Measurements from ENCODE around the gene COL4A5. TPM values are rescaled to one million over a fixed set of nuclear protein-coding genes. Genes with fewer than 3 reads are reported as not detected.

Gene COL4A5
- total RNA-seq, 1 experiment from 2014 or later: 51.3 TPM

GRCh38 chrX:108740299-108740774 is 300.7 kb downstream of the COL4A5 start:
- no peaks in the 10 kb centered on the region for H3K79me1 ChIP-seq (ENCODE audit: insufficient read depth, low read depth, low read length, poor library complexity, severe bottlenecking)
- no peak overlapping the region for H4K5ac ChIP-seq (ENCODE audit: insufficient read length, low read depth, low read length)
- Mint-ChIP-seq H3K4me1 (peaks cover 7% of the 10 kb centered on the region in 2 experiments), H3K27me3 (ENCODE audit: low read depth) (peaks cover 8% of the 10 kb centered on the region), H3K27ac (no peak overlapping the region), H3K36me3 (ENCODE audit: insufficient read depth in 1 of 3, low read depth in 3 of 3) (no peaks in the 10 kb centered on the region), H3K9me3 (peaks cover under 1 to 3% of the 10 kb centered on the region in 2 experiments; a peak in 2 of 5 replicates), H3K4me3 (no peak overlapping the region)
- no peaks in the 10 kb centered on the region for H3K4me1 ChIP-seq (ENCODE audit: insufficient read depth, low read length)
- H4K20me1 ChIP-seq (ENCODE audit: control insufficient read depth, insufficient read depth, insufficient read length): no peaks in the 10 kb centered on the region
- H2BK20ac ChIP-seq (ENCODE audit: low read depth, low read length, poor library complexity, severe bottlenecking): no peak overlapping the region
- H3K27ac ChIP-seq (ENCODE audit: insufficient read length, low read depth, low read length): no peak overlapping the region
- no peak overlapping the region for H3K4ac ChIP-seq (ENCODE audit: low read depth, low read length)
- no peak overlapping the region for H3T11ph ChIP-seq (ENCODE audit: low read length)
- H3K23me2 ChIP-seq (ENCODE audit: insufficient read length, low read depth, low read length, poor library complexity, severe bottlenecking): peaks cover 16% of the 10 kb centered on the region
- no peak overlapping the region for H2BK15ac ChIP-seq (ENCODE audit: low read depth, low read length)
- no peak overlapping the region for H3K56ac ChIP-seq (ENCODE audit: insufficient read length, low read depth, low read length)
- no CpG with 5 or more reads among the region's 1 CpG for WGBS (ENCODE audit: extremely low coverage, insufficient read length, low lambda C conversion rate)
- no peak overlapping the region for H2BK120ac ChIP-seq (ENCODE audit: low read depth, low read length, poor library complexity, severe bottlenecking)
- no peak overlapping the region for H2AFZ ChIP-seq (ENCODE audit: low read length)
- DNase-seq: no peak
- H4K8ac ChIP-seq (replicated peaks; ENCODE audit: insufficient read length, low read depth, low read length): no peak overlapping the region
- no peaks in the 10 kb centered on the region; the same call in 1 of the 2 replicates for H3K27me3 ChIP-seq (ENCODE audit: insufficient read depth, low read length)
- no peak overlapping the region for H2BK5ac ChIP-seq (ENCODE audit: insufficient read length, low read length)
- no peaks in the 10 kb centered on the region for H3K9me3 ChIP-seq (ENCODE audit: control insufficient read depth, low read depth, low read length)
- TF ChIP-seq CTCF (conservative IDR thresholded peaks at IDR 0.05): no peak
- no peak overlapping the region for H3K14ac ChIP-seq (ENCODE audit: insufficient read depth, low read length)
- H3K4me2 ChIP-seq (ENCODE audit: insufficient read depth, insufficient read length, low read length): no peak overlapping the region
- H3K23ac ChIP-seq (ENCODE audit: insufficient read length, low read depth, low read length): no peak overlapping the region
- no peak overlapping the region for H3K18ac ChIP-seq (ENCODE audit: insufficient read length, low read depth, low read length)
- H2BK12ac ChIP-seq (ENCODE audit: insufficient read length, low read depth, low read length): no peak overlapping the region
- H3K79me2 ChIP-seq (ENCODE audit: insufficient read depth, low read length): no peaks in the 10 kb centered on the region
- H3K9ac ChIP-seq (ENCODE audit: extremely low read depth, insufficient read length, low read length): no peak overlapping the region
- no peak overlapping the region for H4K91ac ChIP-seq (ENCODE audit: insufficient read length, low read depth, low read length)
- no peak overlapping the region for H2AK5ac ChIP-seq (ENCODE audit: insufficient read length, low read length)

Other genes starting within 250 kb of the COL4A5 start
- gene COL4A6, start 1.4 kb upstream of the COL4A5 start, total RNA-seq (2021): 16.7 and 17.5 TPM in 2 replicates

All from H9 (cell line).